Measurements from ENCODE around the gene NDUFV2.
"Not testable (repeated sequence)": the region's sequence is repeated elsewhere in the genome, so short reads cannot be mapped to it uniquely, and the experiment has no call there.

The NDUFV2 gene

GRCh38 chr18:9091066-9091476 is 11.4 kb upstream of the NDUFV2 start:
- DNase-seq = peak; percentile 80

- no peak for DNase-seq
Measured at GRCh38 chr18:9092665-9093064, 9.8 kb upstream of the NDUFV2 start.

- DNase-seq = not testable (repeated sequence)
Measured at GRCh38 chr18:9093109-9093508, 9.4 kb upstream of the NDUFV2 start.

- DNase-seq = no peak
Measured at GRCh38 chr18:9094307-9095226, 7.9 kb upstream of the NDUFV2 start.

- DNase-seq = peak; percentile 72
Measured at GRCh38 chr18:9095297-9096006, 7.0 kb upstream of the NDUFV2 start.

- DNase-seq = no peak
Measured at GRCh38 chr18:9096007-9096371, 6.5 kb upstream of the NDUFV2 start.

GRCh38 chr18:9096685-9097084 is 5.8 kb upstream of the NDUFV2 start:
- DNase-seq = no peak

GRCh38 chr18:9097349-9097748 is 5.2 kb upstream of the NDUFV2 start:
- no peak for DNase-seq

GRCh38 chr18:9100796-9101195 is 1.7 kb upstream of the NDUFV2 start:
- no peak for DNase-seq

GRCh38 chr18:9101730-9102507 is 580 bp upstream of the NDUFV2 start:
- peak; percentile 86 for DNase-seq

- DNase-seq = peak; percentile 58
Measured at GRCh38 chr18:9103376-9103873, 926 bp downstream of the NDUFV2 start.

- no peak for DNase-seq
Measured at GRCh38 chr18:9104244-9104901, 1.9 kb downstream of the NDUFV2 start.

- no peak for DNase-seq
Measured at GRCh38 chr18:9105420-9105819, 2.9 kb downstream of the NDUFV2 start.

GRCh38 chr18:9106094-9106493 is 3.6 kb downstream of the NDUFV2 start:
- DNase-seq = no peak

- peak; percentile 46 for DNase-seq
Measured at GRCh38 chr18:9106800-9107584, 4.5 kb downstream of the NDUFV2 start.

- no peak for DNase-seq
Measured at GRCh38 chr18:9108911-9109310, 6.4 kb downstream of the NDUFV2 start.

GRCh38 chr18:9109523-9109922 is 7.0 kb downstream of the NDUFV2 start:
- DNase-seq = no peak

- DNase-seq = no peak
Measured at GRCh38 chr18:9113468-9114149, 11.1 kb downstream of the NDUFV2 start.

GRCh38 chr18:9115984-9116383 is 13.5 kb downstream of the NDUFV2 start:
- no peak for DNase-seq

GRCh38 chr18:9117980-9118841 is 15.7 kb downstream of the NDUFV2 start:
- DNase-seq = peak; percentile 81

Measured in CD4-positive, alpha-beta T cell treated with Interleukin-17A for 1 hour (primary cell).